ENCODE results near the gene DMXL1.
"Not testable (repeated sequence)": the region's sequence is repeated elsewhere in the genome, so short reads cannot be mapped to it uniquely, and the experiment has no call there.

DMXL1 gene

DNA sequence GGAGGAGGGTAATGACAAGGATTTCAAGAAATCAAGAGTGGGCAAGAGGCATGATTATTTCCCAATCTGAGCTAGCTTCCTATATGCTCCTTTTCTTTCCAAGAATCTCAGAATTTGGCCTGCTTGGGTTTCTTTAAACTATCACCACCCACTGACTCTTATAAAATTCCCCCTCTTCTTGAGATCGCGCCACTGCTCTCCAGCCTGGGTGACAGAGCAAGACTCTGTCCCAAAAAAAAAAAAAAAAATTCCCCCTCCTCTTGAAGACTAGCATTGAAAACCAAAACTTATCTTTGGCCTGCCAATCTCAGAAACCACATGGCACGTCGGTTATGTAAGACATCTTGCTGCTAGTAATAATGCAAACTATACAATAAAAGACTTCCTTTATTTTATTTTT lies 3.4 kb upstream of the DMXL1 start:
- in situ Hi-C loops (cut with MboI; ENCODE audit: low sequenced_read_pairs), result no loop called here

DNA sequence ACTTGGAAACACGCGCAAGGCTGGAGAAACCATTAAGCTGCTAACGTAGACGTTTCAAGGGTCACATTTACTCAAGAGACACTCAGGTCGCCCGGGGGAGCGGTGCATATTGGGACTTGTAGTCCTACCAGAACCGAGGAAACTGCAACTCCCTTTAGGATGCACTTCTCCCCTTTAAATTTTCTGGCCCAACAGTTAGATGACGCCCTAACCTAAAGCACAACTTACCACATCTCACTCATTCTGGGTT lies 384 bp upstream of the DMXL1 start:
- in situ Hi-C loops (cut with MboI; ENCODE audit: low sequenced_read_pairs), result no loop called here

DNA sequence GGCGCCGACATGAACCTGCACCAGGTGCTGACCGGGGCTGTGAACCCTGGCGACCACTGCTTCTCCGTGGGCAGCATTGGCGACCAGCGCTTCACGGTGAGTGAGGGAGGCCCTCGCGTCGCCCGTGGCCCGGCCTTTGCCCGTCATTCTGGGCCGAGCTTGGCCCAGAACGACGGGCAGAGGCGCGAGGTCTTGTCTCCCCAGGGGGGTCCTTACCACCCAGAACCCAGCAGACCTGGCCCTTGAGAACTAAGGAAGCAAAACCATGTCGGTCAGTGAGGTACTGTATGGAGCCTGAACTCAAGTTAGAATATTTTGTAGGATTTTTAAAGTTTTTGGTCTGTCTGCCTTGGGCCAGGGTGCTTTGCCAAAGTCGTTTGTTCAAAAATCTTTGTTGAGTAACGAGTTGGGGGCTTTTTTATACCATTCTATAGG lies 691 bp downstream of the DMXL1 start:
- in situ Hi-C loops (cut with MboI; ENCODE audit: low sequenced_read_pairs), result no loop called here

DNA sequence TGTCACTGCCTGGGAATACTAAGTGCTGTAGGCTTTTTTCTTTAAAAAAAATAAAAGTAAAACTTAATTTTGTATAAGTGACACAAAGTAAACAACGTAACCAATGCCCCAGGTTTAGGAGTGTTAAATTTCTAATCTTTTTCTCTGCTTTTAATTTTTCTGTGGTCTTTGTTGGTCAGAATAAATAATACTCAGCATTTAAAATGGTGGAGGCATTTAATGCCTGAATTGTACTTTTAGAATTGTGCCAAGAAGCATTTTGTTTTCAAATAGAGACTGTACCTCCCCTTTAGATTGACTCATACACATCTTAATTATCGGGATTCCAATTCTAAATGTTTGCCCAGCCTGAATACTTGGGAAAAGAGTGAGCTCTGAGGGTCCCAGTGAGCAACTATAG lies 1.6 kb downstream of the DMXL1 start:
- in situ Hi-C loops (cut with MboI; ENCODE audit: low sequenced_read_pairs), result no loop called here

DNA sequence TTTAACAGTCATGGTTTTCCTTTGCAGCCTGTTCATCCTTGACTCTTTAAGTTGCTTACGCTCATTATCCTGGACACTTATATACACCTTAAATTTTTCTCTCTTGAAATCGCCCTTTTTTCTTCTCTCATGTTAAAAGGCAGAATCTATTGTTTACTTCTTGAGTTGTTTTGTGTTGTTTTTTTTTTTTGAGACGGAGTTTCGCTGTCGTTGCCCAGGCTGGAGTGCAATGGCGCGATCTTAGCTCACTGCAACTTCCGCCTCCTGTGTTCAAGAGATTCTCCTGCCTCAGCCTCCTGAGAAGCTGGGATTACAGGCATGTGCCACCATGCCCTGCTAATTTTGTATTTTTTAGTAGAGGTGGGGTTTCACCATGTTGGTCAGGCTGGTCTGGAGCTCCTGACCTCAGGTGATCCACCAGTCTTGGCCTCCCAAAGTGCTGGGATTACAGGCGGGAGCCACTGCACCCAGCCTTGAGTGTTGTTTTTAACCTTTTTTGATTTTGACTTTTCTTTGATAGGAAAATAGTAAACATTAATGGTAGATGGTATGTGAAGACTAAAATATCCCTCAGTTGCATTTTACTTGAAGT lies 3.0 kb downstream of the DMXL1 start:
- in situ Hi-C loops (cut with MboI; ENCODE audit: low sequenced_read_pairs), result not testable (repeated sequence)

DNA sequence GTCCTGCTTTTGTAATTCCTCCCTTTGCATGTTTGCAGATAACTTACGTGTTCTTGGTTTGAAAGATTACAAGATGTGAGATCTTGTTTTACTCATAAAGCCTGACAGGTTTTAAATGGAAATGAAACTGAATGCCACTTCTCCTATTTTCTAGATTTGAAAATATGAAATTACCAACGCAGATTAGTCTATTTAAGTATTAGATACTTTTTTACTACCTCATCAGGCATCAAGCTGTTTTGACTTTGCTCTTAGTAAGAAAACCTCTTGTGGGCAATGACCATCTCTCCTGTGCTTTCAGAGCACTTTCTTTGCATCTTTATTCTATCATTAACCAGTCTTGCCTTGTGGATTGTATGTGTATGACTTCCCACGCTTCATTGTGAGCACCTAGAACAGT lies 3.5 kb downstream of the DMXL1 start:
- in situ Hi-C loops (cut with MboI; ENCODE audit: low sequenced_read_pairs), result no loop called here

DNA sequence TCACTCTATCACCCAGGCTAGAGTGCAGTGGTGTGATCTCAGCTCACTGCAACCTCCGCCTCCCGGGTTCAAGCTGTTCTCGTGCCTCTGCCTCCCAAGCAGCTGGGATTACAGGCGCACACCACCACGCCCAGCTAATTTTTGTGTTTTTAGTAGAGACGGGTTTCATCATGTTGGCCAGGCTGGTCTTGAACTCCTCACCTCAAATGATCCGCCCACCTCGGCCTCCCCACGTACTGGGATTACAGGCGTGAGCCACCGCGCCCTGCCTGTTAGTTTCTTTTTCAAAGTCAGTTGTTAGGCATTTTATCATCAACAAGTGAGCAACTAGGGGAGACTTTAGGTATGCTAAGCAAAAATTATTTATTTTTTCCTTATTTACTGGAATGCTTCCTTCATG lies 4.4 kb downstream of the DMXL1 start:
- in situ Hi-C loops (cut with MboI; ENCODE audit: low sequenced_read_pairs), result not testable (repeated sequence)

DNA sequence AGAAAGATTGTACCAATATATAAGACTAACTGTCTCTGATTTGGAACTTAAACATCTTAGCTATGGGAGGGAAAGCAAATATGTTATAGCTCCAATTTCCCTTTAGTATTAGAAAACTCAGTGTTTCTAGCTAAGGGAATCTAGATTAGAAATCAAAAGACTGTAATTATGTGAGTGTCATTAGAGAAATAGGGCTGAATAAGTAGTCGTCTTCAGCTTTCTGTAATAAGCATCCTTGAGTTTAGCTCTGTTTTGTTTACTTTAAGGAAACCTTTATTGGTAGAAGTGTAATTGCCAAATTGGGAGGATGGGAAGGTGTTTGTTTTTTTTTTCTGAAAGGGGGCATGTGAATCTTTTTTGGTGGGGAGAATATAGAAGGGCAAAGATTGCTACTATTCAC lies 5.2 kb downstream of the DMXL1 start:
- in situ Hi-C loops (cut with MboI; ENCODE audit: low sequenced_read_pairs), result no loop called here

DNA sequence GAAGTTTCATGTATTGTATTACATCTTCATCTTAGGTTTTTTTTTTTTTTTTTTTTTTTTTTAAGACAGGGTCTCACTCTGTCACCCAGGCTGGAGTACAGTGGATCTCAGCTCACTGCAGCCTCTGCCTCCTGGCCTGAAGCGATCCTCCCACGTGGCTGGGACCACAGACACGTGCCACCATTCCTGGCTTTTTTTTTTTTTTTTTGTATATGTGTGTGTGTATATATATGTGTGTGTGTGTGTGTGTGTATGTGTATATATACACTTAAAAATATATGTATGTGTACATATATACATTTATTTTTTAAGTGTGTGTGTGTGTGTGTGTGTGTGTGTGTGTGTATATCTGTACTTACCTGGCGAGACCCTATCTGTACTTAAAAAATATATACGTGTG lies 6.6 kb downstream of the DMXL1 start:
- in situ Hi-C loops (cut with MboI; ENCODE audit: low sequenced_read_pairs), result no loop called here

DNA sequence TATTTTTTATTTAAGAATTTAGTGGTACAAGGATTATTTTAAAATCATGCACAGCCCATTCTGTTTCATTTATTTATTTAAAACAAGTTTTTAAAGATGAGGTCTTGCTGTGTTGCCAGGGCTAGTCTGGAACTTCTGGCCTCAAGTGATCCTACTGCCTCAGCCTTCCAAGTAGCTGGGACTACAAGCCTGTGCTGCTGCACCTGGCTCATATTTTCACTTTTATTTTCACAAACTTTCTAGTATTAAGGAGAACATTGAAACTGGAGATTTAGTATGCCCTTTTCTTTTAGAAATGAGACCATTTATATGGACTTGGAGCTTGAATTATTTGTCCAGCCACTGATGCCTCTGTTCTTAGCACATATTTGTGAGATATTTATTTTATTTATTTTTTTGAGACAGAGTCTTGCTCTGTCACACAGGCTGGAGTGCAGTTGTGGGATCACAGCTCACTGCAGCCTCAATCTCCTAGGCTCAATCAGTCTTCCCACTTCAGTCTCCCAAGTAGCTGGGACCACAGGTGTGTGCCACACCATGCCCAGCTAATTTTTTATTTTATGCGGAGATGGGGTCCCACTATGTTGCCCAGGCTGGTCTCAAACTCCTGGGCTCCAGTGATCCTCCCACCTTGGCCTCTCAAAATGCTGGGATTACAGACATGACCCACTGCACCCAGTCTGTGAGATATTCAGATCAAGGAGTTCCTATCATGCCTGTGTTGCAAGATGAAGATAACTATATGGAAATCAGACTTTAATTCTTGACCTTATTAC lies 7.4 kb downstream of the DMXL1 start:
- in situ Hi-C loops (cut with MboI; ENCODE audit: low sequenced_read_pairs), result no loop called here

DNA sequence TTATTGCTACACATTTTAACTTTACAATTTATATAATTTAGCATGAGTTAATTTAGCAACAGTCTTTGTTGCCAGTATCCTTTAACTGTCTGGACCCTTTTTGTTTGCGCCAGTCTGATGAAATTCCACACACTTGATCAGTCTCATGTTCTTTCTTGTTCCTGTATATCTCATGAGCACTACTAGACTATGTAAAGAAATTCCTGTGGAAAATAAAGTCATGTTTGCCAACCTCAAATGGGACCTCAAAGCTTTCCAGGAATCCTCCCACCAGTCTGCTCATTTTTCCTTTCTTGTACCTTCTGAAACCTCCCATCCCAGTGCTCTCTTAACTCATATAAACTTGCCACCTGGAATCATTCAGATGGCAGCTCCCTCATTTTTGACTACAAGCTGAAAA lies 8.0 kb downstream of the DMXL1 start:
- in situ Hi-C loops (cut with MboI; ENCODE audit: low sequenced_read_pairs), result no loop called here

DNA sequence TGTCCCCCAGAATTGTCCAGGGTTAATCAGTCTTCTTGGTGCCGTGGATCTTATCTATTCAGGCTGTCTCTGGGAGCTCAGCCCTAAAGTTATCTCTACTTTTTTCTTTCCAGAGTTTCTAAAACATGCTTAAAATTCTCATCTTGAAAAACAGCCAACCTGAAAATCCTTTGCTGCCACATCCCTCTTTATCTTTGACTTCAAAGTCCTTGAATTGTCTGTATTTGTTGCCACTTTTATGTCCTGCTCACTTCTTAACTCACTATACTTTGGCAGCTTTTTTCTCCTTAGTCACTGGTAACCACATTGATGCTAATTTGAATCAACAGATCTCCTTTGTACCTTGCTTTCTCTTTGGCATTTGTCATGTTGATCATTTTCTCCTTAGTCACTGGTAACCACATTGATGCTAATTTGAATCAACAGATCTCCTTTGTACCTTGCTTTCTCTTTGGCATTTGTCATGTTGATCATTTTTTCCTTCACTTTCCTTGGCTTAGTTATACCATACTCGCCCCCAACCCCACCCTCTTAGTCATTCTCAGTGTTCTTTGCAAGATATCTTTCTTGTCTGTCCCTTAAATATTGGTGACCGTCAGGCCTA lies 8.5 kb downstream of the DMXL1 start:
- in situ Hi-C loops (cut with MboI; ENCODE audit: low sequenced_read_pairs), result no loop called here

DNA sequence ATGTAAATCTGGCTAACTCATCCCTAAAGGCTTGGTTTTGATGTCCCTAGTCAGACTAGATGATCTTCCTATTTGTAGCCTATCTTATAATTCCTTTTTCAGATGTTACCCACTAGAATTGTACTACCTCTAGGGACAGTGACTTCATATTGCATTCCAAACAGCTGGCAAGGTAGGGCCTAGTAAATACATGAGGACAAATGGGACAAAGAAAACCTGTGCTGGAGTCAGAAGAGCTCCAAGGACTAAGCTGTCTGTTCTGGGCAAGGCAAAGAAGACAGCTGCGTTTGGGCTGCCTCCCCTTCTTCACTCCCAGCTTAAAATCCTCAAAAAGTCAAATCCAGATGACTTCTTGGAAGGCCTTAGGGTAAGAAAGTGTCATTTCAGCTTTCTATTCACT lies 10.0 kb downstream of the DMXL1 start:
- in situ Hi-C loops (cut with MboI; ENCODE audit: low sequenced_read_pairs), result no loop called here

DNA sequence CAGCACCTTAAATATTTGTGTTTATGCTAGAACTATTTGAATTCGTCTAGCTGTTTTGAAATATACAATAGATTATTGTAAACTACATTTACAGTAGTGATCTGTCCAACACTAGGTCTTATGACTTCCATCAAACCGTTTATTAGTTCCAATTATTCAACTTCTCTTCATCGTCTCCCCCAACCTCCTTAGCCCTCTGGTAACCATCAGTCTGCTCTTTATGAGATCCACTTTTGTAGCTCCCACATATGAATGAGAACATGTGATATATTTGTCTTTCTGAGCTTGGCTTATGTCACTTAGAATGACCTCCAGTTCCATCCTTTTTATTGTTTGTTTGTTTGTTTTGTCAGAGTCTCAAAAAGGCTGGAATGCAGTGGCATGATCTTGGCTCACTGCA lies 11.8 kb downstream of the DMXL1 start:
- in situ Hi-C loops (cut with MboI; ENCODE audit: low sequenced_read_pairs), result no loop called here

DNA sequence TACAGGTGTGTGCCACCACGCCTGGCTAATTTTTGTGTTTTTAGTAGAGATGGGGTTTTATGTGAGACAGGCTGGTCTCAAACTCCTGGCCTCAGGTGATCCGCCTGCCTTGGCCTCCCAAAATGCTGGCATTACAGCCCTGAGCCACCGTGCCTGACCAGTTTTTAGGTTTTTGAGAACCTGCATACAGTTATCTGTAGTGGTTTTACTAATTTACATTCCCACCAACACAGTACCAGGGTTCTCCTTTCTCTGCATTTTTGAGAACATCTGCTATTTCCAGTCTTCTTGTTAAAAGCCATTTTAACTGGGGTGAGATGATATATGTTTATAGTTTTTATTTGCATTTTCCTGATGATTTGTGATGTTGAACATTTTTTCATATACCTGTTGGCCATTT lies 12.8 kb downstream of the DMXL1 start:
- in situ Hi-C loops (cut with MboI; ENCODE audit: low sequenced_read_pairs), result no loop called here

DNA sequence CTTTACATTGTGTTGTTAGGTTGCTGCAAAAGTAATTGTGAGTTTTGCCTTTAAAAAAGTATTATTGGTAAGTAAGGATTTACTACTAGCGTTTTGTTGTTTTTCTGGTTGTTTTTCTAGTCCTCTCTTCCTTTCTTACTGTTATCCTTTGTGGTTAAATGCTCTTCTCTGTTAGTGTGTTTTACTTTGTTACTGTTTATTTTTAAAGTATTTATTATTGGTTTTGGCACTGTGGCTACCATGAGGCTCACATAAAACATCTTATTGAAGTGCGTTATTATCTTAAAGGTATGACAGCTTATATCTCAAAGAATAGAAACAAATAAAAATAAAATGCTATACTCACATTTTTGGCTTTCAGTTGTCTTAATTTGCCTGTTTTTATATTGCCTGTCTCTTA lies 17.6 kb downstream of the DMXL1 start:
- in situ Hi-C loops (cut with MboI; ENCODE audit: low sequenced_read_pairs), result no loop called here

DNA sequence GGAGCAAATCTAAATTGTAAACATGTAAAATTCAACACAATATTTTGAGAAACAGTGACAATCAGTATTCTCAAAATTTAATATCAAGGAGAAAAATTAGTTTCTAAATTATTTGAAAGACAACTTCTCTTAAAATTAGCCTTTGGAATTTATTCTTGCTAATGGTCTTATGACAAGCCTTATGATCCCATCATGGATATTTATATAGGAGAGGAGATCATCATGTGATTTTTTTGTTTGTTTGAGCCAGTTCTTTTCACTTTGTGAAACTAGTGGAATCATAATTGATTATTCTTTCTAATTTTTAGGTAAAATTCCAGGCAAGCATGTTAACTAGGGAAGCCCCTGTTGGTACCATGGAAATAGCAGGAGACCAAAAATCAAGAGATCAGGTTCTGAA lies 24.7 kb downstream of the DMXL1 start:
- in situ Hi-C loops (cut with MboI; ENCODE audit: low sequenced_read_pairs), result no loop called here

DNA sequence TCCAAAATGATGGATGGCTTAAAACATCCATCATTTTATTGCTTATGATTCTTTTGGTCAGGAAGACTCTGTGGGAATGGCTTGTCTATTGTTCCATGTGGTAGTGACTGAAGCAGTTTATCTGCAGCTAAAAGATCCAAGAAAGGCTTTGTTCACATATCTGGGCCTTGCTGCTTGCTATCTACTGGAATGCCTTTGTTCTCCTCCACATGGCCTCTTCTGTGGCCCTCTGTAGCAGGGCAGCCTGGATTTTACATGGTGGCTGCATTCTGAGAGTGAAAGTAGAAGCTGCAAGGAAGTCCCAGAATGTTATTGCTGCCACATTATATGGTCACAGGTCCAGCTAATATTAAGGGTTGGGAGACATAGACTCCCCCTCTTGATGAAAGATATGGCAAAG lies 35.1 kb downstream of the DMXL1 start:
- in situ Hi-C loops (cut with MboI; ENCODE audit: low sequenced_read_pairs), result no loop called here

DNA sequence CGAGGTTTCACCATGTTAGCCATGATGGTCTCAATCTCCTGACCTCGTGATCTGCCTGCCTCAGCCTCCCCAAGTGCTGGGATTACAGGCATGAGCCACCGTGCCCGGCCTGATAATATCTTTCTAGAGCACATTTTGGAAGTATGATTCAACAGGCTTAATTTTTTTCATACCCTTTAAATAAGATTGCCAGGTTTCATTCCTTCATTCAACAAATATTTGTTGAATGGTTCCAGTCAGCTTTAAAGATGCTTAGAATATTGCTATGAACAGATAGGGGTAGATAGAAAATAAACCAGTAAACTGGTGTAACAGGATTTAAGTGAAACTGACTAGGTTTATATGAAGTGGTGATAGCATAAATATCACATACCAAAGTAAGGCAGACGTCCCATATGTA lies 41.3 kb downstream of the DMXL1 start:
- in situ Hi-C loops (cut with MboI; ENCODE audit: low sequenced_read_pairs), result no loop called here

DNA sequence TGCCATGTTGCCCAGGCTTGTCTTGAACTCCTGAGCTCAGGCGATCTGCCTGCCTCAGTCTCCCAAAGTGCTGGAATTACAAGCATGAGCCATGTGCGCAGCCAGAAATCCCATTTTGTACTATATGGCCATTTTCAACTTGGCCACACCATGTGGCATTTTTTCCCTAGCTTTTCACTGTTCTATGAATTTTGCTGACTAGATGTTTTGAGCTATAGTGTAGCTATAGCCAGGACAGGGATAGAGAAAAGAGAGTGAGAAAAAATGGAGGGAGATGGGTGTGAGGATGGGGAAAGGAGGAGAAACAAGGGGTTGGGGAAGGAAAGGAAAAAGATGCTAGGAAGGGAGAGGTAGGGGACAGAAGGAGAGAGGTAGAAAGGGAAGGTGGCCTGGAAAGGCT lies 46.4 kb downstream of the DMXL1 start:
- in situ Hi-C loops (cut with MboI; ENCODE audit: low sequenced_read_pairs), result no loop called here

DNA sequence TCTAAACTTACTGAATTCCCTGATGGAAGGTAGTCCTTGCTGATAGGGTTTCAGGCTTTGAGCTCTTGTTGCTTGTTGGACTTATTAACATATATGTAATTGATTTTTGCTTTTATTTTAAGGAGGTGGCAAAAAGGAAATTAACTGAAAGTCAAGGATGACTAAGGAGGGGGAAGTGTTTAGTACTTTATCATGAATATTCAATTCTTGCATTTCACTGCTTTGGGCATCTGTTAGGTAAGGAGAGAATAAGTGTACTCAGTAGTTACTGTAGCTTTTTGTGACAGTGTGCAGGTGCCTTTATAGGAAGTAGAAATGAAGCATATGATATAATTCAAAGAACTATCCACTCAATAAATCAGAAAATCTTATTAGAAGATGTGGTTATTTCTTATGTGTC lies 47.1 kb downstream of the DMXL1 start:
- in situ Hi-C loops (cut with MboI; ENCODE audit: low sequenced_read_pairs), result no loop called here

DNA sequence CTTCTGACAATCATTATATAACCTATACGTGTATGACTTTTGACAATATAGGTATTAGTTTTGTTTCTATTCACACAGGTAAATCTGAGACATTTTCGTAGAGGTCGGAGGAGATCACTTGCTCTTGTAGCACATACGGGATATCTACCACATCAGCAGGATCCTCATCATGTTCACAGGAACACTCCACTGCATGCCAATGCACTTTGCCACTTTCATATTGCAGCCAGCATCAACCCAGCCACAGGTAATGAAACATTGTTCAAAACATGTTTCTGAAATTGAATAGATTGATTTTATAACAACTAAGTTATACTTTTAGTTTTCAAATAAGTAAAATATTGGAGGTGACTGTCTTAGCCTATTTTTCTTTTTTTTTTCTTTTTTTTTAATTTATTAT lies 50.0 kb downstream of the DMXL1 start:
- in situ Hi-C loops (cut with MboI; ENCODE audit: low sequenced_read_pairs), result no loop called here

DNA sequence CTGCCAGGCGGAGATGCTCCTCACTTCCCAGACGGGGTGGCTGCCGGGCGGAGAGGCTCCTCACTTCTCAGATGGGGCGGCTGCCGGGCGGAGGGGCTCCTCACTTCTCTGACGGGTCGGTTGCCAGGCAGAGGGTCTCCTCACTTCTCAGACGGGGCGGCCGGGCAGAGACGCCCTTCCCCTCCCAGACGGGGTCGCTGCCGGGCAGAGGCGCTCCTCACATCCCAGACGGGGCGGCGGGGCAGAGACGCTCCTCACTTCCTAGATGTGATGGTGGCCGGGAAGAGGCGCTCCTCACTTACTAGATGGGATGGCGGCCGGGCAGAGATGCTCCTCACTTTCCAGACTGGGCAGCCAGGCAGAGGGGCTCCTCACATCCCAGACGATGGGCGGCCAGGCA lies 51.6 kb downstream of the DMXL1 start:
- in situ Hi-C loops (cut with MboI; ENCODE audit: low sequenced_read_pairs), result not testable (repeated sequence)
